GM10248 (cell line): Measurements from ENCODE around the gene PARP16.

Source experiments
- CTCF ChIA-PET: fragments of 300-600 bp; sonication (Branson Sonifier 250); formaldehyde crosslinking; extraction: SDS; loops from one replicate; lab custom pipeline; 2021; ENCODE audit warnings: antibody characterized with exemption; lab: Yijun Ruan, JAX
- POLR2A ChIA-PET: fragments of 350-650 bp; sonication (Branson Sonifier 250); formaldehyde crosslinking; extraction: SDS; loops from one replicate; lab custom pipeline; 2020; ENCODE audit warnings: antibody characterized with exemption; lab: Yijun Ruan, JAX
- DNase-seq: peaks from one replicate; pipeline ENCODE4 v3.0.0; 2012; ENCODE audit errors: extremely low spot score
- CTCF ChIP-seq: IDR thresholded peaks from 2 replicates; pipeline ENCODE4 v1.5.1; 2012; ENCODE audit warnings: mild to moderate bottlenecking, low read depth; ENCODE audit errors: extremely low read depth, missing control alignments, control extremely low read depth

PARP16 gene

GRCh38 chr15:65332391-65333147, 45.9 kb upstream of the PARP16 start:
- ChIA-PET POLR2A (no interaction called here), CTCF (interaction anchor here (1.3 kb wide), 1 partner anchor 68 kb away, joined by 4 read pairs; no protein-coding TSS in a partner anchor)

GRCh38 chr15:65331811-65332210, 45.1 kb upstream of the PARP16 start:
- TF ChIP-seq CTCF: no peak
- ChIA-PET POLR2A (no interaction called here), CTCF (interaction anchor here (1.3 kb wide), 1 partner anchor 69 kb away, joined by 4 read pairs; no protein-coding TSS in a partner anchor)
- no peak for DNase-seq

More at GRCh38 chr15:65332391-65333147, 45.9 kb upstream of the PARP16 start:
- DNase-seq: no peak
- no peak for TF ChIP-seq CTCF

GRCh38 chr15:65330934-65331645, 44.4 kb upstream of the PARP16 start:
- POLR2A ChIA-PET: no interaction called here
- TF ChIP-seq CTCF: no peak
- CTCF ChIA-PET: interaction anchor here (0.8 kb wide), 1 partner anchor 54 kb away, joined by 3 read pairs; no protein-coding TSS in a partner anchor
- DNase-seq: no peak

GRCh38 chr15:65329984-65330735, 43.5 kb upstream of the PARP16 start:
- ChIA-PET POLR2A (no interaction called here), CTCF (interaction anchor here (1.7 kb wide), 1 partner anchor 11 kb away, joined by 11 read pairs; no protein-coding TSS in a partner anchor)
- TF ChIP-seq CTCF: no peak
- no peak for DNase-seq

GRCh38 chr15:65329288-65329983, 42.8 kb upstream of the PARP16 start:
- POLR2A ChIA-PET: no interaction called here
- CTCF ChIA-PET: interaction anchor here (1.7 kb wide), 1 partner anchor 10 kb away, joined by 11 read pairs; no protein-coding TSS in a partner anchor
- no peak for DNase-seq

More at GRCh38 chr15:65329288-65329983, 42.8 kb upstream of the PARP16 start:
- TF ChIP-seq CTCF: no peak
